ENCODE measurements around the gene FOXP2. TPM values are rescaled to one million over a fixed set of nuclear protein-coding genes. Genes with fewer than 3 reads are reported as not detected.
A peak's percentile ranks its signal among the peaks of the same experiment; 100 is the strongest.
"Not testable (repeated sequence)": the region's sequence is repeated elsewhere in the genome, so short reads cannot be mapped to it uniquely, and the experiment has no call there.

FOXP2 gene
- total RNA-seq, 1 donor from 2014 or later: 1.1 TPM

DNA sequence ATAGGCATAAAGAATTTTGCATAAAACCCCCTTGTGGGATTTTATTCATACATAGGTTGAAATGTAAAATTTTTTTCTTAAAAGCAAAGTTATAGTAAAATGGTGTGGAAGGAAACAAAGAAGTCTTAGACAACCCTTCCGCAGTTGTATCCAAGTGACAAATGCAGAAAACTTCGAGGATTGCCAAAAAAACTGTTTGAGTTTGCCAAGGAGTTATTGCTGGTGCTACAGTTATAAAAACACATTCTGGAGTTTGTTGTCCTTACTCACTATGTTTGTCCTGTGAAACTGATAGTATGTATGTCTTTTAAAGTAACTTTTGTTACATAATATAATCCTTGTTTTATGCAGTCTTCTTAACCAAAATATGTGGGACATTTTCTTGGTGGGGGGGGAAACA, 120.3 kb downstream of the FOXP2 start:
- H3K27me3 ChIP-seq: no peaks in the 10 kb centered on the region
- no peaks in the 10 kb centered on the region for H3K36me3 ChIP-seq
- no peak overlapping the region for H2AFZ ChIP-seq (replicated peaks)
- Mint-ChIP-seq H3K36me3 (no peaks in the 10 kb centered on the region), H3K27ac (no peak overlapping the region), H3K9me3 (no peaks in the 10 kb centered on the region), H3K4me1 (peaks cover 34% of the 10 kb centered on the region), H3K4me3 (no peak overlapping the region), H3K27me3 (ENCODE audit: insufficient read depth, low read depth) (no peaks in the 10 kb centered on the region)
- no peak for DNase-seq (ENCODE audit: low spot score)
- H3K4me2 ChIP-seq: no peak overlapping the region
- H3F3A ChIP-seq (ENCODE audit: low read depth): no peaks in the 10 kb centered on the region
- no peak overlapping the region for H3K4me3 ChIP-seq
- TF ChIP-seq, protein P1, sequence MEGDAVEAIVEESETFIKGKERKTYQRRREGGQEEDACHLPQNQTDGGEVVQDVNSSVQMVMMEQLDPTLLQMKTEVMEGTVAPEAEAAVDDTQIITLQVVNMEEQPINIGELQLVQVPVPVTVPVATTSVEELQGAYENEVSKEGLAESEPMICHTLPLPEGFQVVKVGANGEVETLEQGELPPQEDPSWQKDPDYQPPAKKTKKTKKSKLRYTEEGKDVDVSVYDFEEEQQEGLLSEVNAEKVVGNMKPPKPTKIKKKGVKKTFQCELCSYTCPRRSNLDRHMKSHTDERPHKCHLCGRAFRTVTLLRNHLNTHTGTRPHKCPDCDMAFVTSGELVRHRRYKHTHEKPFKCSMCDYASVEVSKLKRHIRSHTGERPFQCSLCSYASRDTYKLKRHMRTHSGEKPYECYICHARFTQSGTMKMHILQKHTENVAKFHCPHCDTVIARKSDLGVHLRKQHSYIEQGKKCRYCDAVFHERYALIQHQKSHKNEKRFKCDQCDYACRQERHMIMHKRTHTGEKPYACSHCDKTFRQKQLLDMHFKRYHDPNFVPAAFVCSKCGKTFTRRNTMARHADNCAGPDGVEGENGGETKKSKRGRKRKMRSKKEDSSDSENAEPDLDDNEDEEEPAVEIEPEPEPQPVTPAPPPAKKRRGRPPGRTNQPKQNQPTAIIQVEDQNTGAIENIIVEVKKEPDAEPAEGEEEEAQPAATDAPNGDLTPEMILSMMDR (IDR thresholded peaks at IDR 0.05): no peak
- no peak for TF ChIP-seq EZH2 (IDR thresholded peaks at IDR 0.05)
- no peaks in the 10 kb centered on the region for H3K79me2 ChIP-seq (ENCODE audit: low read depth)
- H3K4me1 ChIP-seq: no peaks in the 10 kb centered on the region
- no peaks in the 10 kb centered on the region for H4K20me1 ChIP-seq (ENCODE audit: low read depth)
- H3K27ac ChIP-seq: no peak overlapping the region
- H3K9ac ChIP-seq: no peak overlapping the region
- no peaks in the 10 kb centered on the region for H3K9me3 ChIP-seq (ENCODE audit: low read depth)

DNA sequence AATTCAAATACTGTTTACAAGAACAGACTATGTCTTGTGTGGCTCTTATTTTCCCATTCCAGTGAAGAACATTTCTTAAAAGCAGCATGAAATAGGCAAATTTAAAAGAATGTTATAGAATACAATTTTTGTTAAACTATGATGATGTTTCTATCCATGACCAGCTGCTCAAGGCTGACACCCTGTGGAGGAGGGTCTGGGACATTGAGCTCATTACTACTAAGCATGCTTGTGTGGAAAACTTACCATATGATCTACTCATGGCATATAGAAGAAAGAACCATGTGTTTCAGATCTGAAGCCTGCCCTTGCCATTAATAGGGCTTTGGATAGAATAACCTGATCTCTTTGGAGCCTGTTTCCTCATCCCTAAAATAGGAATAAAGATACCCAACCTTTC, 125.0 kb downstream of the FOXP2 start:
- Histone ChIP-seq H3K9ac (no peak overlapping the region), H2AFZ (replicated peaks) (no peak overlapping the region), H3K79me2 (ENCODE audit: low read depth) (no peaks in the 10 kb centered on the region), H3K4me1 (no peaks in the 10 kb centered on the region), H3K9me3 (ENCODE audit: low read depth) (no peaks in the 10 kb centered on the region), H3F3A (ENCODE audit: low read depth) (no peaks in the 10 kb centered on the region), H3K4me3 (no peak overlapping the region), H3K36me3 (no peaks in the 10 kb centered on the region), H3K27ac (no peak overlapping the region), H4K20me1 (ENCODE audit: low read depth) (no peaks in the 10 kb centered on the region), H3K4me2 (no peak overlapping the region), H3K27me3 (no peaks in the 10 kb centered on the region)
- DNase-seq (ENCODE audit: low spot score): peak; percentile 20
- Mint-ChIP-seq H3K9me3 (no peaks in the 10 kb centered on the region), H3K36me3 (no peaks in the 10 kb centered on the region), H3K27ac (no peak overlapping the region), H3K4me1 (peaks cover 15% of the 10 kb centered on the region), H3K4me3 (no peak overlapping the region), H3K27me3 (ENCODE audit: insufficient read depth, low read depth) (no peaks in the 10 kb centered on the region)
- TF ChIP-seq, protein P1 (IDR thresholded peaks at IDR 0.05): peak; percentile 36
- no peak for TF ChIP-seq EZH2phosphoT487 (IDR thresholded peaks at IDR 0.05)

DNA sequence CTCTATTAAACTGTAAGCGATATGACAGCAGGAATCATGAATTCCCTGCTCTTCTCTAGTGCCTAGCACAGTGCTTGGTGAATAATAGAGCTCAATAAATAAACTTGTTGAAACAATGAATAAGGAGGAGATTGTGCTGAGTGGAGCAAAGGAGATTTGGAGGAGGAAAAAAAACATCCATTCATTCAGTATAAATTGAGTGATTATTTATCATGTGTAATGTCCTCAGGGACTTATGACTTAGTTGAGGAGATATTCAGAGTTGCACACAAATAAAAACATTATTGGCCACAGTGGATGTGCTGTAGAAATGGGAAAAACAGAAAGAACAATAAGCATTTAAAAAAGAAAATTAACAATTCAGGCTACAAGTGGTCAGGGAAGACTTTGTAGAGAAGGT, 125.7 kb downstream of the FOXP2 start:
- TF ChIP-seq, protein P1 (IDR thresholded peaks at IDR 0.05): no peak
- TF ChIP-seq EZH2phosphoT487 (IDR thresholded peaks at IDR 0.05) (no peak), EZH2 (IDR thresholded peaks at IDR 0.05) (no peak)
- Histone ChIP-seq H3K9me3 (ENCODE audit: low read depth) (no peaks in the 10 kb centered on the region), H3K9ac (no peak overlapping the region), H3K4me3 (no peak overlapping the region), H3K36me3 (no peaks in the 10 kb centered on the region), H3F3A (ENCODE audit: low read depth) (no peaks in the 10 kb centered on the region), H3K4me2 (no peak overlapping the region), H3K79me2 (ENCODE audit: low read depth) (no peaks in the 10 kb centered on the region), H2AFZ (replicated peaks) (no peak overlapping the region), H3K4me1 (no peaks in the 10 kb centered on the region), H4K20me1 (ENCODE audit: low read depth) (no peaks in the 10 kb centered on the region), H3K27me3 (no peaks in the 10 kb centered on the region), H3K27ac (no peak overlapping the region)
- no peak overlapping the region for H3K4me3 Mint-ChIP-seq
- H3K36me3 Mint-ChIP-seq: no peaks in the 10 kb centered on the region
- no peaks in the 10 kb centered on the region for H3K27me3 Mint-ChIP-seq (ENCODE audit: insufficient read depth, low read depth)
- H3K4me1 Mint-ChIP-seq: peaks cover 13% of the 10 kb centered on the region
- H3K27ac Mint-ChIP-seq: no peak overlapping the region
- no peaks in the 10 kb centered on the region for H3K9me3 Mint-ChIP-seq
- no peak for DNase-seq (ENCODE audit: low spot score)

DNA sequence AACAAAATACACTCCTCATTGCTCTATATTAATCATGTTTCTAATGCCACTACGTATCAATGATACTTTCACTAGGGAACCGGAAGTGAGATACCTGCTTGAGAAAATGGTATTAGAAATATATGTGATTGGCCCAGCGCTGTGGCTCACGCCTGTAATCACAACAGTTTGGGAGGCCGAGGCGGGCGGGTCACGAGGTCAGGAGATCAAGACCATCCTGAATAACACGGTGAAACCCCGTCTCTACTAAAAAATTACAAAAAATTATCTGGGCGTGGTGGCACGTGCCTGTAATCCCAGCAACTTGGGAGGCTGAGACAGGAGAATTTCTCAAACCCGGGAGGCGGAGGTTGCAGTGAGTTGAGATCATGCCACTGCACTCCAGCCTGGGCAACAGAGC, 132.7 kb downstream of the FOXP2 start:
- H3K4me3 ChIP-seq; H3K4me2 ChIP-seq; H4K20me1 ChIP-seq (ENCODE audit: low read depth); H3K27me3 Mint-ChIP-seq (ENCODE audit: insufficient read depth, low read depth); H3K36me3 Mint-ChIP-seq; H3F3A ChIP-seq (ENCODE audit: low read depth); DNase-seq (ENCODE audit: low spot score); H2AFZ ChIP-seq (replicated peaks); H3K27ac ChIP-seq; H3K9me3 Mint-ChIP-seq; H3K4me1 ChIP-seq; H3K9me3 ChIP-seq (ENCODE audit: low read depth); H3K4me1 Mint-ChIP-seq; H3K36me3 ChIP-seq; H3K27ac Mint-ChIP-seq; H3K27me3 ChIP-seq; H3K4me3 Mint-ChIP-seq; H3K9ac ChIP-seq; H3K79me2 ChIP-seq (ENCODE audit: low read depth): not testable (repeated sequence)
